SK-N-MC (cell line): Measurements from ENCODE around the gene ATXN7L1.

Experiments
- DNase-seq: peaks from one replicate; pipeline ENCODE4 v3.0.0-alpha.2; 2011; ENCODE audit warnings: low read depth, low spot score
- H3K27ac ChIP-seq: fragments of 200-600 bp; sonication (generic); 2 replicates; pipeline ENCODE4 v1.5.1; 2016; ENCODE audit warnings: mixed run types
- H3K36me3 ChIP-seq: fragments of 200-600 bp; sonication (generic); 2 replicates; pipeline ENCODE4 v1.6.1; 2017; ENCODE audit warnings: antibody characterized with exemption, low read length, mixed read lengths; ENCODE audit not compliant: insufficient read depth
- H3K4me3 ChIP-seq: fragments of 200-600 bp; sonication (generic); 2 replicates; pipeline ENCODE4 v1.5.1; 2016
- H3K9ac ChIP-seq: fragments of 200-600 bp; sonication (generic); 2 replicates; pipeline ENCODE4 v1.8.0; 2017; ENCODE audit warnings: mixed run types, mixed read lengths; ENCODE audit not compliant: insufficient read length
- H3K9me3 ChIP-seq: fragments of 200-600 bp; sonication (generic); 2 replicates; pipeline ENCODE4 v1.6.1; 2017; ENCODE audit warnings: low read depth, mild to moderate bottlenecking, antibody characterized with exemption, low read length, moderate library complexity, mixed read lengths
- EZH2 ChIP-seq: fragments of 200-600 bp; sonication (generic); IDR thresholded peaks from one replicate; pipeline ENCODE4 v1.6.1; 2017; ENCODE audit warnings: antibody characterized with exemption
- FOXP2 ChIP-seq: optimal IDR thresholded peaks from 2 replicates; pipeline ENCODE3; 2011; ENCODE audit warnings: mild to moderate bottlenecking, moderate library complexity; ENCODE audit not compliant: insufficient read depth; ENCODE audit errors: extremely low read length, control extremely low read depth
- POLR2AphosphoS5 ChIP-seq: IDR thresholded peaks from 2 replicates; pipeline ENCODE4 v1.6.1; 2012; ENCODE audit warnings: mild to moderate bottlenecking, low read depth, low read length, borderline replicate concordance

Gene ATXN7L1

GRCh38 chr7:105769901-105770628 is 106.3 kb downstream of the ATXN7L1 start:
- H3K36me3 ChIP-seq, result peaks cover 4% of the 10 kb centered on the region; the same call in 1 of the 2 replicates
- H3K27ac ChIP-seq, result peak overlapping the region; percentile 3
- H3K9me3 ChIP-seq, result no peaks in the 10 kb centered on the region
- no peak for TF ChIP-seq FOXP2
- TF ChIP-seq EZH2, result no peak
- no peak for TF ChIP-seq POLR2AphosphoS5
- H3K4me3 ChIP-seq, result no peak overlapping the region
- H3K9ac ChIP-seq, result no peak overlapping the region
- DNase-seq, result no peak

- no peak overlapping the region for H3K9ac ChIP-seq
- H3K4me3 ChIP-seq, result no peak overlapping the region; the same call in 1 of the 2 replicates
- peak; percentile 45 for DNase-seq
- H3K36me3 ChIP-seq, result peaks cover 4% of the 10 kb centered on the region; the same call in 1 of the 2 replicates
- TF ChIP-seq EZH2 (no peak), FOXP2 (no peak), POLR2AphosphoS5 (no peak)
- peak overlapping the region; percentile 33; the same call in 1 of the 2 replicates for H3K27ac ChIP-seq
- H3K9me3 ChIP-seq, result no peaks in the 10 kb centered on the region
Observed at GRCh38 chr7:105768898-105769507, 107.4 kb downstream of the ATXN7L1 start.

GRCh38 chr7:105768117-105768516 is 108.3 kb downstream of the ATXN7L1 start:
- H3K36me3 ChIP-seq, result peaks cover 4% of the 10 kb centered on the region; the same call in 1 of the 2 replicates
- H3K27ac ChIP-seq, result no peak overlapping the region
- no peaks in the 10 kb centered on the region for H3K9me3 ChIP-seq
- no peak overlapping the region for H3K4me3 ChIP-seq
- no peak overlapping the region for H3K9ac ChIP-seq
- TF ChIP-seq FOXP2 (no peak), EZH2 (no peak), POLR2AphosphoS5 (no peak)
- no peak for DNase-seq

- no peak for TF ChIP-seq EZH2
- TF ChIP-seq POLR2AphosphoS5, result no peak
- no peak for TF ChIP-seq FOXP2
- DNase-seq, result no peak
- Histone ChIP-seq H3K9me3 (no peaks in the 10 kb centered on the region), H3K9ac (no peak overlapping the region), H3K36me3 (peaks cover 2% of the 10 kb centered on the region; the same call in 1 of the 2 replicates), H3K4me3 (no peak overlapping the region), H3K27ac (no peak overlapping the region)
Observed at GRCh38 chr7:105766421-105767073, 109.9 kb downstream of the ATXN7L1 start.

GRCh38 chr7:105765846-105766245 is 110.6 kb downstream of the ATXN7L1 start:
- no peak overlapping the region for H3K4me3 ChIP-seq
- DNase-seq, result no peak
- H3K9ac ChIP-seq, result no peak overlapping the region
- TF ChIP-seq POLR2AphosphoS5, result no peak
- no peak for TF ChIP-seq EZH2
- no peak for TF ChIP-seq FOXP2
- no peaks in the 10 kb centered on the region for H3K9me3 ChIP-seq
- no peaks in the 10 kb centered on the region for H3K36me3 ChIP-seq
- H3K27ac ChIP-seq, result no peak overlapping the region

GRCh38 chr7:105764506-105764905 is 111.9 kb downstream of the ATXN7L1 start:
- no peak overlapping the region for H3K4me3 ChIP-seq
- no peak for DNase-seq
- H3K27ac ChIP-seq, result no peak overlapping the region
- TF ChIP-seq POLR2AphosphoS5 (no peak), FOXP2 (no peak), EZH2 (no peak)
- no peaks in the 10 kb centered on the region for H3K36me3 ChIP-seq
- no peaks in the 10 kb centered on the region for H3K9me3 ChIP-seq
- no peak overlapping the region for H3K9ac ChIP-seq

- Histone ChIP-seq H3K36me3 (no peaks in the 10 kb centered on the region), H3K27ac (no peak overlapping the region), H3K9me3 (no peaks in the 10 kb centered on the region), H3K4me3 (no peak overlapping the region), H3K9ac (no peak overlapping the region)
- TF ChIP-seq EZH2 (no peak), POLR2AphosphoS5 (no peak), FOXP2 (no peak)
- DNase-seq, result no peak
Observed at GRCh38 chr7:105760551-105761447, 115.6 kb downstream of the ATXN7L1 start.
